Type B pancreatic cell (in vitro differentiated cells): ENCODE results near the gene EMCN. TPM values are rescaled to one million over a fixed set of nuclear protein-coding genes. Genes with fewer than 3 reads are reported as not detected.

Experiments
- DNase-seq: peaks from one replicate; pipeline ENCODE4 v3.0.0; 2021; ENCODE audit warnings: mixed read lengths; ENCODE audit not compliant: unreplicated experiment; ENCODE audit errors: extremely low spot score
- H3K27ac Mint-ChIP-seq: 2 replicates; pipeline ENCODE4 v1.8.0; 2021; ENCODE audit warnings: mild to moderate bottlenecking, mixed read lengths
- H3K27me3 Mint-ChIP-seq: 2 replicates; pipeline ENCODE4 v1.8.0; 2021; ENCODE audit warnings: mixed read lengths
- H3K36me3 Mint-ChIP-seq: 2 replicates; pipeline ENCODE4 v1.8.0; 2021; ENCODE audit warnings: mixed read lengths
- H3K4me1 Mint-ChIP-seq: one replicate; pipeline ENCODE4 v1.8.0; 2021; ENCODE audit warnings: mixed read lengths; ENCODE audit not compliant: unreplicated experiment
- H3K4me3 Mint-ChIP-seq: 2 replicates; pipeline ENCODE4 v1.8.0; 2021; ENCODE audit warnings: mild to moderate bottlenecking, mixed read lengths
- H3K9me3 Mint-ChIP-seq: 2 replicates; pipeline ENCODE4 v1.8.0; 2021; ENCODE audit warnings: mixed read lengths
- CTCF ChIP-seq: fragments of 200-600 bp; sonication (generic); conservative IDR thresholded peaks from 2 replicates; pipeline ENCODE4 v1.5.0; 2021; ENCODE audit warnings: antibody characterized with exemption, mild to moderate bottlenecking
- total RNA-seq: library from RNA; stranded (reverse); gene quantifications from 2 replicates; pipeline ENCODE4 v1.2.1, GENCODE V29; 2021; ENCODE audit warnings: low replicate concordance

EMCN gene
- total RNA-seq, 1 donor from 2014 or later, result 0.51 TPM

GRCh38 chr4:100430451-100430850, 87.4 kb downstream of the EMCN start:
- DNase-seq, result no peak

DNA sequence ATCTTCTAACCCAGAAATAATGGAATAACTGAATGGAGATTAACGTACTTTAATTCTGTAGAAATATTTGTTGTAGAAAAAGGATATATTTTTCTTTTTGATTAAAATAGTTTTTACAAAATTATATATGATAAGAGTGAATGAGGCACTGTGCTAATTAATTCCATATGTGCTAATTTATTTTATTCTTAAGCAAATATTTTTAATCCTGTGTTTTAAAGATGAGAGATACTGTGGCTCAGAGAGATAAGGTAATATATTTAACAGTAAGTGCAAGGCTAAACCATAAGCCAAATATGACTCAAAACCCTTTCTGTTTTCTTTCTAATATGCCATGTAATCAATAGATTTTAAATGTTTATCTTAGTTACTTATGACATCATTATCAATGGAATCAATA, 88.2 kb downstream of the EMCN start:
- H3K36me3 Mint-ChIP-seq, result no peaks in the 10 kb centered on the region
- TF ChIP-seq CTCF, result no peak
- H3K27me3 Mint-ChIP-seq, result no peaks in the 10 kb centered on the region
- H3K4me3 Mint-ChIP-seq, result no peak overlapping the region
- DNase-seq, result no peak
- no peaks in the 10 kb centered on the region for H3K4me1 Mint-ChIP-seq
- no peak overlapping the region for H3K27ac Mint-ChIP-seq
- peaks cover 9% of the 10 kb centered on the region for H3K9me3 Mint-ChIP-seq

More at GRCh38 chr4:100430451-100430850, 87.4 kb downstream of the EMCN start:
- H3K27me3 Mint-ChIP-seq, result no peaks in the 10 kb centered on the region
- H3K4me1 Mint-ChIP-seq, result no peaks in the 10 kb centered on the region
- H3K27ac Mint-ChIP-seq, result no peak overlapping the region
- no peak overlapping the region for H3K4me3 Mint-ChIP-seq
- no peaks in the 10 kb centered on the region for H3K36me3 Mint-ChIP-seq
- TF ChIP-seq CTCF, result no peak
- H3K9me3 Mint-ChIP-seq, result peaks cover 9% of the 10 kb centered on the region

DNA sequence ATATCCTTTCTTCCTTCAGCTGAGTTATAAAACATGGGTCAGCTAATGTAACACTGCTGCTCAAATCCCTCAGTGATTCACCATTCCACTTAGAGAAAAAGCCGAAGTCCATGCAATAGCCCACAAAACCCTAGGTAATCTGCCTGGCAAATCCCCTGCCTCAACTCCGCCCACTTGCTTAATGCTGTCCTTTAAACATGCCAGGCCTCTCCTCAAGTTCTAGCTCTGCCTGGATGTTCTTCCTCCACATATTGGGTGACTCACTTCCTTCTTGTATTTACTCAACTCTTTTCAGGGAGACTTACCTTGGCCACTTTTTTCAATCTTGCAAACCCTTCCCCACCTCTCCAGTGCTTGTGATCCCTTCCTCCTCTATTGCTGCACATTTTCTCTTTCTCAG, 89.8 kb downstream of the EMCN start:
- Mint-ChIP-seq H3K36me3 (no peaks in the 10 kb centered on the region), H3K9me3 (peaks cover 9% of the 10 kb centered on the region), H3K4me1 (no peaks in the 10 kb centered on the region), H3K27ac (no peak overlapping the region), H3K27me3 (no peaks in the 10 kb centered on the region), H3K4me3 (no peak overlapping the region)
- TF ChIP-seq CTCF, result no peak
- DNase-seq, result no peak

DNA sequence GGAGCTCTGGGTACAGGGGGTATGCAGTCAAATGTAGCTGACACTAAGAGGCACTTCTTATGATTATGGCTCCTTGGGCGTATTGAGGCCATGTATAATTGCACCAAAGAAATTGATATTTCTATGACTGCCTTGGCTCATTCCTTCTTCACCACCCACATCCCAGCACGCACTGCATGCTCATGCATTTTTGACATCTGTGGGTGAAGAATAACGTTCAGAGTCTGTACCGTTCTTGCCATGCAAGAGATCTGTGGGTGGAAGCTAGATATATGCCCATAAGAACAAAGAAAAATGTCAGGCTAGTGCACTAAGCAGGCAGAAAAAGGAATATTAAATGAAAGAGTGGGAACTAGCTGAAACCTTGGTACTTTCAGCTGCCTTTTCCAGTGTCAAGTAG, 93.4 kb downstream of the EMCN start:
- H3K4me1 Mint-ChIP-seq, result no peaks in the 10 kb centered on the region

GRCh38 chr4:100422894-100423293, 94.9 kb downstream of the EMCN start:
- Mint-ChIP-seq H3K4me1 (no peaks in the 10 kb centered on the region), H3K9me3 (peaks cover 5% of the 10 kb centered on the region), H3K27me3 (no peaks in the 10 kb centered on the region), H3K36me3 (no peaks in the 10 kb centered on the region), H3K27ac (no peak overlapping the region), H3K4me3 (no peak overlapping the region)
- no peak for TF ChIP-seq CTCF
- no peak for DNase-seq

More for the DNA sequence above, 93.4 kb downstream of the EMCN start:
- Mint-ChIP-seq H3K27me3 (no peaks in the 10 kb centered on the region), H3K36me3 (no peaks in the 10 kb centered on the region), H3K4me3 (no peak overlapping the region), H3K27ac (no peak overlapping the region), H3K9me3 (peaks cover 9% of the 10 kb centered on the region)
- no peak for TF ChIP-seq CTCF
- DNase-seq, result no peak
